ENCODE results near the gene HIVEP2. TPM values are rescaled to one million over a fixed set of nuclear protein-coding genes. Genes with fewer than 3 reads are reported as not detected.

The HIVEP2 gene
- total RNA-seq, 1 experiment from 2014 or later: 4.2 TPM

- H3K27me3 ChIP-seq (ENCODE audit: insufficient read depth, low read length): no peaks in the 10 kb centered on the region
- no peak overlapping the region for H3T11ph ChIP-seq (ENCODE audit: low read length)
- no peaks in the 10 kb centered on the region for H3K79me1 ChIP-seq (ENCODE audit: insufficient read depth, low read depth, low read length, poor library complexity, severe bottlenecking)
- no peak overlapping the region for H3K4ac ChIP-seq (ENCODE audit: low read depth, low read length)
- no peak overlapping the region for H2AK5ac ChIP-seq (ENCODE audit: insufficient read length, low read length)
- no peak overlapping the region for H3K9ac ChIP-seq (ENCODE audit: extremely low read depth, insufficient read length, low read length)
- no peaks in the 10 kb centered on the region for H4K20me1 ChIP-seq (ENCODE audit: control insufficient read depth, insufficient read depth, insufficient read length)
- H3K27me3 Mint-ChIP-seq (ENCODE audit: low read depth): no peaks in the 10 kb centered on the region
- no peaks in the 10 kb centered on the region for H3K9me3 ChIP-seq (ENCODE audit: control insufficient read depth, low read depth, low read length)
- H4K91ac ChIP-seq (ENCODE audit: insufficient read length, low read depth, low read length): no peak overlapping the region
- H3K9me3 Mint-ChIP-seq: no peaks in the 10 kb centered on the region; a peak in 1 of 5 replicates
- H3K18ac ChIP-seq (ENCODE audit: insufficient read length, low read depth, low read length): no peak overlapping the region
- H3K23ac ChIP-seq (ENCODE audit: insufficient read length, low read depth, low read length): no peak overlapping the region
- H2BK120ac ChIP-seq (ENCODE audit: low read depth, low read length, poor library complexity, severe bottlenecking): no peak overlapping the region
- TF ChIP-seq CTCF (conservative IDR thresholded peaks at IDR 0.05): no peak
- DNase-seq: no peak
- H4K5ac ChIP-seq (ENCODE audit: insufficient read length, low read depth, low read length): no peak overlapping the region
- no peaks in the 10 kb centered on the region for H3K36me3 Mint-ChIP-seq (ENCODE audit: insufficient read depth in 1 of 3, low read depth in 3 of 3)
- H2BK20ac ChIP-seq (ENCODE audit: low read depth, low read length, poor library complexity, severe bottlenecking): no peak overlapping the region
- H3K27ac ChIP-seq (ENCODE audit: insufficient read length, low read depth, low read length): no peak overlapping the region
- H2AFZ ChIP-seq (ENCODE audit: low read length): no peak overlapping the region
- H3K56ac ChIP-seq (ENCODE audit: insufficient read length, low read depth, low read length): no peak overlapping the region
- no peak overlapping the region for H3K4me3 Mint-ChIP-seq
- H3K4me2 ChIP-seq (ENCODE audit: insufficient read depth, insufficient read length, low read length): no peak overlapping the region
- H3K27ac Mint-ChIP-seq: no peak overlapping the region
- H2BK5ac ChIP-seq (ENCODE audit: insufficient read length, low read length): no peak overlapping the region
- no CpG with 5 or more reads among the region's 4 CpGs for WGBS (ENCODE audit: extremely low coverage, insufficient read length, low lambda C conversion rate)
- H3K79me2 ChIP-seq (ENCODE audit: insufficient read depth, low read length): no peaks in the 10 kb centered on the region
- no peak overlapping the region for H2BK15ac ChIP-seq (ENCODE audit: low read depth, low read length)
- H3K14ac ChIP-seq (ENCODE audit: insufficient read depth, low read length): no peak overlapping the region
- no peak overlapping the region for H2BK12ac ChIP-seq (ENCODE audit: insufficient read length, low read depth, low read length)
- H4K8ac ChIP-seq (replicated peaks; ENCODE audit: insufficient read length, low read depth, low read length): no peak overlapping the region
- no peaks in the 10 kb centered on the region for H3K23me2 ChIP-seq (ENCODE audit: insufficient read length, low read depth, low read length, poor library complexity, severe bottlenecking)
- 0 out of 2 replicates have a peak, but pooled peaks cover 4% of the 10 kb centered on the region for H3K4me1 ChIP-seq (ENCODE audit: insufficient read depth, low read length)
- peaks cover 15 to 20% of the 10 kb centered on the region in 2 experiments for H3K4me1 Mint-ChIP-seq
These were observed 124.5 kb downstream of the HIVEP2 start for GRCh38 chr6:142820338-142821051.
